Measurements from ENCODE around the gene H1-8.
A peak's percentile ranks its signal among the peaks of the same experiment; 100 is the strongest.

H1-8 gene

DNA sequence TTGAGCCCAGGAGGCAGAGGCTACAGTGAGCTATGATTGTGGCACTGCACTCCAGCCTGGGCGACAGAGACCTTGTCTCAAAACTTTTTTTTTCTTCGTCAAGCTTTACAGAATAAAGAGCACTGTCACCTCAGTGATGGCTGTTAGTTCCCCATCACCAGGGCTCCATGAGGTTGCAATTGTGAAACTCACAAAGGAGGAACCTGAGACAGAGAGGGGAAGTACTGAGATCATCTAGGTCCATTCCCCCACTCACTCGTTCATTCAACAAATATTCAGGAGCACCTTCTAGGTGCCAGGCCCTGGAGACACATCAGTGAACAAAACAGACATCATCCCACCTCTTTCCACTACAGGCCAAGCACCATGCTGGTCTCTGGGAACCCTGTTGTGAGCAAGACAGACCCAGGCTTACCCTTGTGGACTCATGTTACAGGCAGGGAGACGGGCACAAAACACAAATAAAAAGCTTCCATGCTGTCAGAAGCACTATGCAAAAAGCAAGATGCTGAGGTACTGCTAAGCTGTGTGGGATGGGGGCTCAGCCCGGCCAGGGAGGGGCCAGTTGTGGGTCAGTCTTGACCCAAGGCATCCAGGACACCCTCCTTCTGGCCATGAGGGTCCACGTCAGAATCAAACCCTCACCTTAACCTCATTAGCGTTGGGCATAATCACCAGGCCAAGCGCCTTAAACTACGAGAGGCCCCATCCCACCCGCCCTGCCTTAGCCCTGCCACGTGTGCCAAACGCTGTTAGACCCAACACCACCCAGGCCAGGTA, 16.7 kb upstream of the H1-8 start:
- Histone ChIP-seq H3K4me3 (ENCODE audit: low read depth, low read length) (no peak overlapping the region), H3K4me1 (ENCODE audit: control insufficient read depth, insufficient read depth, low read length) (peaks cover 12% of the 10 kb centered on the region), H3K9ac (ENCODE audit: low read depth, low read length) (no peak overlapping the region), H3K36me3 (ENCODE audit: control insufficient read depth, insufficient read depth, low read length) (no peaks in the 10 kb centered on the region), H3K27ac (ENCODE audit: low read depth, low read length) (no peak overlapping the region), H3K27me3 (ENCODE audit: control insufficient read depth, insufficient read depth, low read length) (no peaks in the 10 kb centered on the region), H3K9me3 (ENCODE audit: control insufficient read depth, insufficient read depth, low read length) (no peaks in the 10 kb centered on the region)

DNA sequence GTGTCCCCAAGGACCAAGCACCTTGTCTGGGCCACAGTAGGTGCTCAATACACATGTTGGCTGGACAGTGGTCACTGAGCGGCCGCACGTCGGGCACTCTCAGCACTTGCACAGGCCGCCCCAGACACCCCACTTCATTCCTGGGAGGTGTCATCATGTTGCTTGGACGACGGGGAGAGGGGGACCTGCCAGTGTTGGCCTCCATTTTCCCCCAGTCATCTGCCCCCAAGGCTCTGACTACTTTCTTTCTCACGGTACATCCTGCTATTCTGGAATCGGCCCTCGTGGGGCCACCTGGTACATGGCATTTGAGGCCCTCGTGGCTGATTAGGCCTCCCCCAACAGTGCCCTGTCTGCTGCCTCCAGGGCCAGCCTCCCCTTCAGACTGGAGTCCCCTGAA, 15.7 kb upstream of the H1-8 start:
- H3K9ac ChIP-seq (ENCODE audit: low read depth, low read length): no peak overlapping the region
- H3K27ac ChIP-seq (ENCODE audit: low read depth, low read length): no peak overlapping the region

DNA sequence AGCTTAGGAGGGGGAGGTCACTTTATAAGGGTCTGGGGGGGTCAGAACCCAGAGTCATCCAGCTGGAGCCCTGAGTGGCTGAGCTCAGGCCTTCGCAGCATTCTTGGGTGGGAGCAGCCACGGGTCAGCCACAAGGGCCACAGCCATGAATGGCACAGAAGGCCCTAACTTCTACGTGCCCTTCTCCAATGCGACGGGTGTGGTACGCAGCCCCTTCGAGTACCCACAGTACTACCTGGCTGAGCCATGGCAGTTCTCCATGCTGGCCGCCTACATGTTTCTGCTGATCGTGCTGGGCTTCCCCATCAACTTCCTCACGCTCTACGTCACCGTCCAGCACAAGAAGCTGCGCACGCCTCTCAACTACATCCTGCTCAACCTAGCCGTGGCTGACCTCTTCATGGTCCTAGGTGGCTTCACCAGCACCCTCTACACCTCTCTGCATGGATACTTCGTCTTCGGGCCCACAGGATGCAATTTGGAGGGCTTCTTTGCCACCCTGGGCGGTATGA, 14.3 kb upstream of the H1-8 start, which contains the start of gene RHO:
RHO (plus strand) TSS at position 51 of the 512 bp plus-strand sequence; CDS start at position 146, 95 bp downstream.
- no peaks in the 10 kb centered on the region for H3K9me3 ChIP-seq (ENCODE audit: control insufficient read depth, insufficient read depth, low read length)
- H3K27ac ChIP-seq (ENCODE audit: low read depth, low read length): no peak within 1 kb of the TSS
- H3K4me1 ChIP-seq (ENCODE audit: control insufficient read depth, insufficient read depth, low read length): peaks cover 12% of the 10 kb centered on the region
- no peak within 1 kb of the TSS for H3K9ac ChIP-seq (ENCODE audit: low read depth, low read length)
- no peaks in the 10 kb centered on the region for H3K36me3 ChIP-seq (ENCODE audit: control insufficient read depth, insufficient read depth, low read length)
- H3K4me3 ChIP-seq (ENCODE audit: low read depth, low read length): no peak within 1 kb of the TSS
- H3K27me3 ChIP-seq (ENCODE audit: control insufficient read depth, insufficient read depth, low read length): no peaks in the 10 kb centered on the region

More for the DNA sequence above, 15.7 kb upstream of the H1-8 start:
- Histone ChIP-seq H3K4me1 (ENCODE audit: control insufficient read depth, insufficient read depth, low read length) (peaks cover 12% of the 10 kb centered on the region), H3K27me3 (ENCODE audit: control insufficient read depth, insufficient read depth, low read length) (no peaks in the 10 kb centered on the region), H3K4me3 (ENCODE audit: low read depth, low read length) (no peak overlapping the region), H3K36me3 (ENCODE audit: control insufficient read depth, insufficient read depth, low read length) (no peaks in the 10 kb centered on the region), H3K9me3 (ENCODE audit: control insufficient read depth, insufficient read depth, low read length) (no peaks in the 10 kb centered on the region)

DNA sequence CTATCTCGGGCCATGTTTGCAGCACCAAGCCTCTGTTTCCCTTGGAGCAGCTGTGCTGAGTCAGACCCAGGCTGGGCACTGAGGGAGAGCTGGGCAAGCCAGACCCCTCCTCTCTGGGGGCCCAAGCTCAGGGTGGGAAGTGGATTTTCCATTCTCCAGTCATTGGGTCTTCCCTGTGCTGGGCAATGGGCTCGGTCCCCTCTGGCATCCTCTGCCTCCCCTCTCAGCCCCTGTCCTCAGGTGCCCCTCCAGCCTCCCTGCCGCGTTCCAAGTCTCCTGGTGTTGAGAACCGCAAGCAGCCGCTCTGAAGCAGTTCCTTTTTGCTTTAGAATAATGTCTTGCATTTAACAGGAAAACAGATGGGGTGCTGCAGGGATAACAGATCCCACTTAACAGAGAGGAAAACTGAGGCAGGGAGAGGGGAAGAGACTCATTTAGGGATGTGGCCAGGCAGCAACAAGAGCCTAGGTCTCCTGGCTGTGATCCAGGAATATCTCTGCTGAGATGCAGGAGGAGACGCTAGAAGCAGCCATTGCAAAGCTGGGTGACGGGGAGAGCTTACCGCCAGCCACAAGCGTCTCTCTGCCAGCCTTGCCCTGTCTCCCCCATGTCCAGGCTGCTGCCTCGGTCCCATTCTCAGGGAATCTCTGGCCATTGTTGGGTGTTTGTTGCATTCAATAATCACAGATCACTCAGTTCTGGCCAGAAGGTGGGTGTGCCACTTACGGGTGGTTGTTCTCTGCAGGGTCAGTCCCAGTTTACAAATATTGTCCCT, 13.4 kb upstream of the H1-8 start:
- peak overlapping the region; percentile 46 for H3K27ac ChIP-seq (ENCODE audit: low read depth, low read length)

DNA sequence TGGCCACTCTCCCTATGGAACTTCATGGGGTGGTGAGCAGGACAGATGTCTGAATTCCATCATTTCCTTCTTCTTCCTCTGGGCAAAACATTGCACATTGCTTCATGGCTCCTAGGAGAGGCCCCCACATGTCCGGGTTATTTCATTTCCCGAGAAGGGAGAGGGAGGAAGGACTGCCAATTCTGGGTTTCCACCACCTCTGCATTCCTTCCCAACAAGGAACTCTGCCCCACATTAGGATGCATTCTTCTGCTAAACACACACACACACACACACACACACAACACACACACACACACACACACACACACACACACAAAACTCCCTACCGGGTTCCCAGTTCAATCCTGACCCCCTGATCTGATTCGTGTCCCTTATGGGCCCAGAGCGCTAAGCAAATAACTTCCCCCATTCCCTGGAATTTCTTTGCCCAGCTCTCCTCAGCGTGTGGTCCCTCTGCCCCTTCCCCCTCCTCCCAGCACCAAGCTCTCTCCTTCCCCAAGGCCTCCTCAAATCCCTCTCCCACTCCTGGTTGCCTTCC, 12.7 kb upstream of the H1-8 start:
- no peaks in the 10 kb centered on the region for H3K27me3 ChIP-seq (ENCODE audit: control insufficient read depth, insufficient read depth, low read length)
- H3K9me3 ChIP-seq (ENCODE audit: control insufficient read depth, insufficient read depth, low read length): no peaks in the 10 kb centered on the region
- no peaks in the 10 kb centered on the region for H3K36me3 ChIP-seq (ENCODE audit: control insufficient read depth, insufficient read depth, low read length)
- peaks cover 18% of the 10 kb centered on the region for H3K4me1 ChIP-seq (ENCODE audit: control insufficient read depth, insufficient read depth, low read length)
- H3K27ac ChIP-seq (ENCODE audit: low read depth, low read length): peak overlapping the region; percentile 46
- no peak overlapping the region for H3K4me3 ChIP-seq (ENCODE audit: low read depth, low read length)
- H3K9ac ChIP-seq (ENCODE audit: low read depth, low read length): no peak overlapping the region

More for the DNA sequence above, 13.4 kb upstream of the H1-8 start:
- Histone ChIP-seq H3K4me1 (ENCODE audit: control insufficient read depth, insufficient read depth, low read length) (peaks cover 18% of the 10 kb centered on the region), H3K9ac (ENCODE audit: low read depth, low read length) (no peak overlapping the region), H3K4me3 (ENCODE audit: low read depth, low read length) (no peak overlapping the region), H3K27me3 (ENCODE audit: control insufficient read depth, insufficient read depth, low read length) (no peaks in the 10 kb centered on the region), H3K36me3 (ENCODE audit: control insufficient read depth, insufficient read depth, low read length) (no peaks in the 10 kb centered on the region), H3K9me3 (ENCODE audit: control insufficient read depth, insufficient read depth, low read length) (no peaks in the 10 kb centered on the region)

DNA sequence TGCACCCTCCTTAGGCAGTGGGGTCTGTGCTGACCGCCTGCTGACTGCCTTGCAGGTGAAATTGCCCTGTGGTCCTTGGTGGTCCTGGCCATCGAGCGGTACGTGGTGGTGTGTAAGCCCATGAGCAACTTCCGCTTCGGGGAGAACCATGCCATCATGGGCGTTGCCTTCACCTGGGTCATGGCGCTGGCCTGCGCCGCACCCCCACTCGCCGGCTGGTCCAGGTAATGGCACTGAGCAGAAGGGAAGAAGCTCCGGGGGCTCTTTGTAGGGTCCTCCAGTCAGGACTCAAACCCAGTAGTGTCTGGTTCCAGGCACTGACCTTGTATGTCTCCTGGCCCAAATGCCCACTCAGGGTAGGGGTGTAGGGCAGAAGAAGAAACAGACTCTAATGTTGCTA, 12.2 kb upstream of the H1-8 start:
- no peak overlapping the region for H3K9ac ChIP-seq (ENCODE audit: low read depth, low read length)
- H3K27ac ChIP-seq (ENCODE audit: low read depth, low read length): no peak overlapping the region

DNA sequence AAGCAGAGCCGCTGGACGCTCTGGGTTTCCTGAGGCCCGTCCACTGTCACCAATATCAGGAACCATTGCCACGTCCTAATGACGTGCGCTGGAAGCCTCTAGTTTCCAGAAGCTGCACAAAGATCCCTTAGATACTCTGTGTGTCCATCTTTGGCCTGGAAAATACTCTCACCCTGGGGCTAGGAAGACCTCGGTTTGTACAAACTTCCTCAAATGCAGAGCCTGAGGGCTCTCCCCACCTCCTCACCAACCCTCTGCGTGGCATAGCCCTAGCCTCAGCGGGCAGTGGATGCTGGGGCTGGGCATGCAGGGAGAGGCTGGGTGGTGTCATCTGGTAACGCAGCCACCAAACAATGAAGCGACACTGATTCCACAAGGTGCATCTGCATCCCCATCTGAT, 11.3 kb upstream of the H1-8 start:
- H3K27ac ChIP-seq (ENCODE audit: low read depth, low read length): no peak overlapping the region
- H3K36me3 ChIP-seq (ENCODE audit: control insufficient read depth, insufficient read depth, low read length): no peaks in the 10 kb centered on the region
- H3K27me3 ChIP-seq (ENCODE audit: control insufficient read depth, insufficient read depth, low read length): no peaks in the 10 kb centered on the region
- no peak overlapping the region for H3K4me3 ChIP-seq (ENCODE audit: low read depth, low read length)
- H3K9me3 ChIP-seq (ENCODE audit: control insufficient read depth, insufficient read depth, low read length): no peaks in the 10 kb centered on the region
- H3K9ac ChIP-seq (ENCODE audit: low read depth, low read length): no peak overlapping the region
- H3K4me1 ChIP-seq (ENCODE audit: control insufficient read depth, insufficient read depth, low read length): peaks cover 19% of the 10 kb centered on the region

More for the DNA sequence above, 12.2 kb upstream of the H1-8 start:
- no peak overlapping the region for H3K4me3 ChIP-seq (ENCODE audit: low read depth, low read length)
- H3K9me3 ChIP-seq (ENCODE audit: control insufficient read depth, insufficient read depth, low read length): no peaks in the 10 kb centered on the region
- no peaks in the 10 kb centered on the region for H3K36me3 ChIP-seq (ENCODE audit: control insufficient read depth, insufficient read depth, low read length)
- H3K27me3 ChIP-seq (ENCODE audit: control insufficient read depth, insufficient read depth, low read length): no peaks in the 10 kb centered on the region
- peaks cover 18% of the 10 kb centered on the region for H3K4me1 ChIP-seq (ENCODE audit: control insufficient read depth, insufficient read depth, low read length)

DNA sequence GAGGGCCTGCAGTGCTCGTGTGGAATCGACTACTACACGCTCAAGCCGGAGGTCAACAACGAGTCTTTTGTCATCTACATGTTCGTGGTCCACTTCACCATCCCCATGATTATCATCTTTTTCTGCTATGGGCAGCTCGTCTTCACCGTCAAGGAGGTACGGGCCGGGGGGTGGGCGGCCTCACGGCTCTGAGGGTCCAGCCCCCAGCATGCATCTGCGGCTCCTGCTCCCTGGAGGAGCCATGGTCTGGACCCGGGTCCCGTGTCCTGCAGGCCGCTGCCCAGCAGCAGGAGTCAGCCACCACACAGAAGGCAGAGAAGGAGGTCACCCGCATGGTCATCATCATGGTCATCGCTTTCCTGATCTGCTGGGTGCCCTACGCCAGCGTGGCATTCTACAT, 10.7 kb upstream of the H1-8 start:
- Histone ChIP-seq H3K4me1 (ENCODE audit: control insufficient read depth, insufficient read depth, low read length) (peaks cover 22% of the 10 kb centered on the region), H3K9ac (ENCODE audit: low read depth, low read length) (no peak overlapping the region), H3K4me3 (ENCODE audit: low read depth, low read length) (no peak overlapping the region), H3K27ac (ENCODE audit: low read depth, low read length) (no peak overlapping the region), H3K27me3 (ENCODE audit: control insufficient read depth, insufficient read depth, low read length) (no peaks in the 10 kb centered on the region), H3K36me3 (ENCODE audit: control insufficient read depth, insufficient read depth, low read length) (no peaks in the 10 kb centered on the region), H3K9me3 (ENCODE audit: control insufficient read depth, insufficient read depth, low read length) (no peaks in the 10 kb centered on the region)

DNA sequence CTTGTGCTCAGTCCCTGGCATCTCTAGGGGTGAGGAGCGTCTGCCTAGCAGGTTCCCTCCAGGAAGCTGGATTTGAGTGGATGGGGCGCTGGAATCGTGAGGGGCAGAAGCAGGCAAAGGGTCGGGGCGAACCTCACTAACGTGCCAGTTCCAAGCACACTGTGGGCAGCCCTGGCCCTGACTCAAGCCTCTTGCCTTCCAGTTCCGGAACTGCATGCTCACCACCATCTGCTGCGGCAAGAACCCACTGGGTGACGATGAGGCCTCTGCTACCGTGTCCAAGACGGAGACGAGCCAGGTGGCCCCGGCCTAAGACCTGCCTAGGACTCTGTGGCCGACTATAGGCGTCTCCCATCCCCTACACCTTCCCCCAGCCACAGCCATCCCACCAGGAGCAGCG, 9.6 kb upstream of the H1-8 start:
- H3K4me1 ChIP-seq (ENCODE audit: control insufficient read depth, insufficient read depth, low read length): peaks cover 22% of the 10 kb centered on the region
- H3K9me3 ChIP-seq (ENCODE audit: control insufficient read depth, insufficient read depth, low read length): no peaks in the 10 kb centered on the region
- H3K4me3 ChIP-seq (ENCODE audit: low read depth, low read length): no peak overlapping the region
- no peaks in the 10 kb centered on the region for H3K36me3 ChIP-seq (ENCODE audit: control insufficient read depth, insufficient read depth, low read length)
- H3K9ac ChIP-seq (ENCODE audit: low read depth, low read length): no peak overlapping the region
- H3K27me3 ChIP-seq (ENCODE audit: control insufficient read depth, insufficient read depth, low read length): no peaks in the 10 kb centered on the region
- H3K27ac ChIP-seq (ENCODE audit: low read depth, low read length): no peak overlapping the region

DNA sequence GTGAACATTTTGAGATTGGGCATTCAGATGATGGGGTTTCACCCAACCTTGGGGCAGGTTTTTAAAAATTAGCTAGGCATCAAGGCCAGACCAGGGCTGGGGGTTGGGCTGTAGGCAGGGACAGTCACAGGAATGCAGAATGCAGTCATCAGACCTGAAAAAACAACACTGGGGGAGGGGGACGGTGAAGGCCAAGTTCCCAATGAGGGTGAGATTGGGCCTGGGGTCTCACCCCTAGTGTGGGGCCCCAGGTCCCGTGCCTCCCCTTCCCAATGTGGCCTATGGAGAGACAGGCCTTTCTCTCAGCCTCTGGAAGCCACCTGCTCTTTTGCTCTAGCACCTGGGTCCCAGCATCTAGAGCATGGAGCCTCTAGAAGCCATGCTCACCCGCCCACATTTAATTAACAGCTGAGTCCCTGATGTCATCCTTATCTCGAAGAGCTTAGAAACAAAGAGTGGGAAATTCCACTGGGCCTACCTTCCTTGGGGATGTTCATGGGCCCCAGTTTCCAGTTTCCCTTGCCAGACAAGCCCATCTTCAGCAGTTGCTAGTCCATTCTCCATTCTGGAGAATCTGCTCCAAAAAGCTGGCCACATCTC, 8.4 kb upstream of the H1-8 start:
- H3K9ac ChIP-seq (ENCODE audit: low read depth, low read length): no peak overlapping the region
- no peaks in the 10 kb centered on the region for H3K36me3 ChIP-seq (ENCODE audit: control insufficient read depth, insufficient read depth, low read length)
- H3K9me3 ChIP-seq (ENCODE audit: control insufficient read depth, insufficient read depth, low read length): no peaks in the 10 kb centered on the region
- H3K27me3 ChIP-seq (ENCODE audit: control insufficient read depth, insufficient read depth, low read length): no peaks in the 10 kb centered on the region
- H3K4me3 ChIP-seq (ENCODE audit: low read depth, low read length): no peak overlapping the region
- H3K4me1 ChIP-seq (ENCODE audit: control insufficient read depth, insufficient read depth, low read length): peaks cover 30% of the 10 kb centered on the region
- peak overlapping the region; percentile 69 for H3K27ac ChIP-seq (ENCODE audit: low read depth, low read length)
